ENCODE results near the gene NAV1. TPM values are rescaled to one million over a fixed set of nuclear protein-coding genes. Genes with fewer than 3 reads are reported as not detected.

The NAV1 gene
- total and polyA plus RNA-seq, 2 experiments from 2014 or later = 22.7 to 37.4 TPM

DNA sequence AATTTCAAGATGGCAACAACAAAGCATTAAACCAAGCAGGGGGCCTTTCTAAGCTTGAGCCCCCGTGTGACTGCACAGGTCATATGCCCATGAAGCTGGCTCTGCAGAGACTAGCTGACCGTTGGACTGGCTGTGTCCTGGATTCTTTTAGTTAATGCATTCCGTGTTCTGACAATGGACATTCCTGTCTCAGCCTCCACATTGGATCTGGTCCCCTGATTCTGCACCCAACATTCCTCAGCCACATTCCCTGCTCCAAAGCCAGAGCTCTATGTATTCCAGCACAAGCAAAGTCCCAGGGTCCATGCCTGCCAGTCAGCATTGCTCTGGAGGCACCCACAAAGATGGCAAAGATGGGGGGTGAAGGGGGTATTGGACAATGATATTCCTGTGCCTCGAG lies 5.1 kb upstream of the NAV1 start:
- TF ChIP-seq JUNB (IDR thresholded peaks at IDR 0.05; ENCODE audit: unreplicated experiment) = no peak
- TF ChIP-seq STAT1 (IDR thresholded peaks at IDR 0.05; ENCODE audit: unreplicated experiment) = no peak
- TF ChIP-seq CREB1 (CRISPR knock-in tag; IDR thresholded peaks at IDR 0.05; ENCODE audit: low read depth) = no peak
- TF ChIP-seq, protein P1, sequence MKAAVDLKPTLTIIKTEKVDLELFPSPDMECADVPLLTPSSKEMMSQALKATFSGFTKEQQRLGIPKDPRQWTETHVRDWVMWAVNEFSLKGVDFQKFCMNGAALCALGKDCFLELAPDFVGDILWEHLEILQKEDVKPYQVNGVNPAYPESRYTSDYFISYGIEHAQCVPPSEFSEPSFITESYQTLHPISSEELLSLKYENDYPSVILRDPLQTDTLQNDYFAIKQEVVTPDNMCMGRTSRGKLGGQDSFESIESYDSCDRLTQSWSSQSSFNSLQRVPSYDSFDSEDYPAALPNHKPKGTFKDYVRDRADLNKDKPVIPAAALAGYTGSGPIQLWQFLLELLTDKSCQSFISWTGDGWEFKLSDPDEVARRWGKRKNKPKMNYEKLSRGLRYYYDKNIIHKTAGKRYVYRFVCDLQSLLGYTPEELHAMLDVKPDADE (IDR thresholded peaks at IDR 0.05) = no peak
- no peak for TF ChIP-seq POLR2AphosphoS5 (IDR thresholded peaks at IDR 0.05; ENCODE audit: low read depth)
- TF ChIP-seq EZH2 (IDR thresholded peaks at IDR 0.05; ENCODE audit: low read depth, unreplicated experiment) = no peak
- no peak for TF ChIP-seq ZNF331 (CRISPR knock-in tag; IDR thresholded peaks at IDR 0.05; ENCODE audit: low read depth)
- no peak for TF ChIP-seq ZNF114 (CRISPR knock-in tag; IDR thresholded peaks at IDR 0.05)
- no peak for TF ChIP-seq EZH2phosphoT487 (IDR thresholded peaks at IDR 0.05; ENCODE audit: unreplicated experiment)
- TF ChIP-seq NANOG (IDR thresholded peaks at IDR 0.05; ENCODE audit: borderline replicate concordance) = no peak
- TF ChIP-seq, protein P2, sequence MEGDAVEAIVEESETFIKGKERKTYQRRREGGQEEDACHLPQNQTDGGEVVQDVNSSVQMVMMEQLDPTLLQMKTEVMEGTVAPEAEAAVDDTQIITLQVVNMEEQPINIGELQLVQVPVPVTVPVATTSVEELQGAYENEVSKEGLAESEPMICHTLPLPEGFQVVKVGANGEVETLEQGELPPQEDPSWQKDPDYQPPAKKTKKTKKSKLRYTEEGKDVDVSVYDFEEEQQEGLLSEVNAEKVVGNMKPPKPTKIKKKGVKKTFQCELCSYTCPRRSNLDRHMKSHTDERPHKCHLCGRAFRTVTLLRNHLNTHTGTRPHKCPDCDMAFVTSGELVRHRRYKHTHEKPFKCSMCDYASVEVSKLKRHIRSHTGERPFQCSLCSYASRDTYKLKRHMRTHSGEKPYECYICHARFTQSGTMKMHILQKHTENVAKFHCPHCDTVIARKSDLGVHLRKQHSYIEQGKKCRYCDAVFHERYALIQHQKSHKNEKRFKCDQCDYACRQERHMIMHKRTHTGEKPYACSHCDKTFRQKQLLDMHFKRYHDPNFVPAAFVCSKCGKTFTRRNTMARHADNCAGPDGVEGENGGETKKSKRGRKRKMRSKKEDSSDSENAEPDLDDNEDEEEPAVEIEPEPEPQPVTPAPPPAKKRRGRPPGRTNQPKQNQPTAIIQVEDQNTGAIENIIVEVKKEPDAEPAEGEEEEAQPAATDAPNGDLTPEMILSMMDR (conservative IDR thresholded peaks at IDR 0.05; ENCODE audit: low read depth in 2 of 2) = no peak
- TF ChIP-seq, protein P3, sequence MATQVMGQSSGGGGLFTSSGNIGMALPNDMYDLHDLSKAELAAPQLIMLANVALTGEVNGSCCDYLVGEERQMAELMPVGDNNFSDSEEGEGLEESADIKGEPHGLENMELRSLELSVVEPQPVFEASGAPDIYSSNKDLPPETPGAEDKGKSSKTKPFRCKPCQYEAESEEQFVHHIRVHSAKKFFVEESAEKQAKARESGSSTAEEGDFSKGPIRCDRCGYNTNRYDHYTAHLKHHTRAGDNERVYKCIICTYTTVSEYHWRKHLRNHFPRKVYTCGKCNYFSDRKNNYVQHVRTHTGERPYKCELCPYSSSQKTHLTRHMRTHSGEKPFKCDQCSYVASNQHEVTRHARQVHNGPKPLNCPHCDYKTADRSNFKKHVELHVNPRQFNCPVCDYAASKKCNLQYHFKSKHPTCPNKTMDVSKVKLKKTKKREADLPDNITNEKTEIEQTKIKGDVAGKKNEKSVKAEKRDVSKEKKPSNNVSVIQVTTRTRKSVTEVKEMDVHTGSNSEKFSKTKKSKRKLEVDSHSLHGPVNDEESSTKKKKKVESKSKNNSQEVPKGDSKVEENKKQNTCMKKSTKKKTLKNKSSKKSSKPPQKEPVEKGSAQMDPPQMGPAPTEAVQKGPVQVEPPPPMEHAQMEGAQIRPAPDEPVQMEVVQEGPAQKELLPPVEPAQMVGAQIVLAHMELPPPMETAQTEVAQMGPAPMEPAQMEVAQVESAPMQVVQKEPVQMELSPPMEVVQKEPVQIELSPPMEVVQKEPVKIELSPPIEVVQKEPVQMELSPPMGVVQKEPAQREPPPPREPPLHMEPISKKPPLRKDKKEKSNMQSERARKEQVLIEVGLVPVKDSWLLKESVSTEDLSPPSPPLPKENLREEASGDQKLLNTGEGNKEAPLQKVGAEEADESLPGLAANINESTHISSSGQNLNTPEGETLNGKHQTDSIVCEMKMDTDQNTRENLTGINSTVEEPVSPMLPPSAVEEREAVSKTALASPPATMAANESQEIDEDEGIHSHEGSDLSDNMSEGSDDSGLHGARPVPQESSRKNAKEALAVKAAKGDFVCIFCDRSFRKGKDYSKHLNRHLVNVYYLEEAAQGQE (IDR thresholded peaks at IDR 0.05; ENCODE audit: unreplicated experiment) = no peak
- TF ChIP-seq, protein P4, sequence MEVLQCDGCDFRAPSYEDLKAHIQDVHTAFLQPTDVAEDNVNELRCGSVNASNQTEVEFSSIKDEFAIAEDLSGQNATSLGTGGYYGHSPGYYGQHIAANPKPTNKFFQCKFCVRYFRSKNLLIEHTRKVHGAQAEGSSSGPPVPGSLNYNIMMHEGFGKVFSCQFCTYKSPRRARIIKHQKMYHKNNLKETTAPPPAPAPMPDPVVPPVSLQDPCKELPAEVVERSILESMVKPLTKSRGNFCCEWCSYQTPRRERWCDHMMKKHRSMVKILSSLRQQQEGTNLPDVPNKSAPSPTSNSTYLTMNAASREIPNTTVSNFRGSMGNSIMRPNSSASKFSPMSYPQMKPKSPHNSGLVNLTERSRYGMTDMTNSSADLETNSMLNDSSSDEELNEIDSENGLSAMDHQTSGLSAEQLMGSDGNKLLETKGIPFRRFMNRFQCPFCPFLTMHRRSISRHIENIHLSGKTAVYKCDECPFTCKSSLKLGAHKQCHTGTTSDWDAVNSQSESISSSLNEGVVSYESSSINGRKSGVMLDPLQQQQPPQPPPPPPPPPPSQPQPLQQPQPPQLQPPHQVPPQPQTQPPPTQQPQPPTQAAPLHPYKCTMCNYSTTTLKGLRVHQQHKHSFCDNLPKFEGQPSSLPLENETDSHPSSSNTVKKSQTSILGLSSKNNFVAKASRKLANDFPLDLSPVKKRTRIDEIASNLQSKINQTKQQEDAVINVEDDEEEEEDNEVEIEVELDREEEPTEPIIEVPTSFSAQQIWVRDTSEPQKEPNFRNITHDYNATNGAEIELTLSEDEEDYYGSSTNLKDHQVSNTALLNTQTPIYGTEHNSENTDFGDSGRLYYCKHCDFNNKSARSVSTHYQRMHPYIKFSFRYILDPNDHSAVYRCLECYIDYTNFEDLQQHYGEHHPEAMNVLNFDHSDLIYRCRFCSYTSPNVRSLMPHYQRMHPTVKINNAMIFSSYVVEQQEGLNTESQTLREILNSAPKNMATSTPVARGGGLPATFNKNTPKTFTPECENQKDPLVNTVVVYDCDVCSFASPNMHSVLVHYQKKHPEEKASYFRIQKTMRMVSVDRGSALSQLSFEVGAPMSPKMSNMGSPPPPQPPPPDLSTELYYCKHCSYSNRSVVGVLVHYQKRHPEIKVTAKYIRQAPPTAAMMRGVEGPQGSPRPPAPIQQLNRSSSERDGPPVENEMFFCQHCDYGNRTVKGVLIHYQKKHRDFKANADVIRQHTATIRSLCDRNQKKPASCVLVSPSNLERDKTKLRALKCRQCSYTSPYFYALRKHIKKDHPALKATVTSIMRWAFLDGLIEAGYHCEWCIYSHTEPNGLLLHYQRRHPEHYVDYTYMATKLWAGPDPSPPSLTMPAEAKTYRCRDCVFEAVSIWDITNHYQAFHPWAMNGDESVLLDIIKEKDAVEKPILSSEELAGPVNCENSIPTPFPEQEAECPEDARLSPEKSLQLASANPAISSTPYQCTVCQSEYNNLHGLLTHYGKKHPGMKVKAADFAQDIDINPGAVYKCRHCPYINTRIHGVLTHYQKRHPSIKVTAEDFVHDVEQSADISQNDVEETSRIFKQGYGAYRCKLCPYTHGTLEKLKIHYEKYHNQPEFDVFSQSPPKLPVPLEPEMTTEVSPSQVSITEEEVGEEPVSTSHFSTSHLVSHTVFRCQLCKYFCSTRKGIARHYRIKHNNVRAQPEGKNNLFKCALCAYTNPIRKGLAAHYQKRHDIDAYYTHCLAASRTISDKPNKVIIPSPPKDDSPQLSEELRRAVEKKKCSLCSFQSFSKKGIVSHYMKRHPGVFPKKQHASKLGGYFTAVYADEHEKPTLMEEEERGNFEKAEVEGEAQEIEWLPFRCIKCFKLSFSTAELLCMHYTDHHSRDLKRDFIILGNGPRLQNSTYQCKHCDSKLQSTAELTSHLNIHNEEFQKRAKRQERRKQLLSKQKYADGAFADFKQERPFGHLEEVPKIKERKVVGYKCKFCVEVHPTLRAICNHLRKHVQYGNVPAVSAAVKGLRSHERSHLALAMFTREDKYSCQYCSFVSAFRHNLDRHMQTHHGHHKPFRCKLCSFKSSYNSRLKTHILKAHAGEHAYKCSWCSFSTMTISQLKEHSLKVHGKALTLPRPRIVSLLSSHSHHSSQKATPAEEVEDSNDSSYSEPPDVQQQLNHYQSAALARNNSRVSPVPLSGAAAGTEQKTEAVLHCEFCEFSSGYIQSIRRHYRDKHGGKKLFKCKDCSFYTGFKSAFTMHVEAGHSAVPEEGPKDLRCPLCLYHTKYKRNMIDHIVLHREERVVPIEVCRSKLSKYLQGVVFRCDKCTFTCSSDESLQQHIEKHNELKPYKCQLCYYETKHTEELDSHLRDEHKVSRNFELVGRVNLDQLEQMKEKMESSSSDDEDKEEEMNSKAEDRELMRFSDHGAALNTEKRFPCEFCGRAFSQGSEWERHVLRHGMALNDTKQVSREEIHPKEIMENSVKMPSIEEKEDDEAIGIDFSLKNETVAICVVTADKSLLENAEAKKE (CRISPR knock-in tag; IDR thresholded peaks at IDR 0.05) = no peak
- no peak overlapping the region for H3K27ac Mint-ChIP-seq

More for the DNA sequence above, 5.1 kb upstream of the NAV1 start:
- DNase-seq (ENCODE audit: low spot score) (peak; percentile 36), ATAC-seq (no peak)
- peaks cover 26% of the 10 kb centered on the region for H3K4me1 Mint-ChIP-seq
- H4K20me1 ChIP-seq (replicated peaks; ENCODE audit: insufficient read depth) = no peaks in the 10 kb centered on the region
- H3K9me2 ChIP-seq (ENCODE audit: insufficient read depth) = no peaks in the 10 kb centered on the region
- H3K4me1 ChIP-seq (ENCODE audit: insufficient read depth) = peaks cover 20% of the 10 kb centered on the region
- 0 out of 2 replicates have a peak, but pooled peaks cover 3% of the 10 kb centered on the region for H3F3A ChIP-seq (replicated peaks; ENCODE audit: low read depth)
- H3K27ac ChIP-seq (ENCODE audit: low read depth) = no peak overlapping the region
- no peak overlapping the region for H2AFZ ChIP-seq
- H3K4me3 Mint-ChIP-seq = no peak overlapping the region
- H3K36me3 ChIP-seq (ENCODE audit: insufficient read depth) = no peaks in the 10 kb centered on the region
- peaks cover 28% of the 10 kb centered on the region for H3K27me3 ChIP-seq (ENCODE audit: insufficient read depth)
- no peak overlapping the region for H3K4me3 ChIP-seq
- H3K79me2 ChIP-seq (replicated peaks; ENCODE audit: insufficient read depth) = no peaks in the 10 kb centered on the region
- no peak overlapping the region for H3K4me2 ChIP-seq
- H3K9me3 Mint-ChIP-seq = no peaks in the 10 kb centered on the region
- H3K36me3 Mint-ChIP-seq (ENCODE audit: low read depth) = no peaks in the 10 kb centered on the region
- peaks cover 26% of the 10 kb centered on the region for H3K27me3 Mint-ChIP-seq (ENCODE audit: insufficient read depth, low read depth, poor library complexity)
